ENCODE results near the gene GBP1.

Gene GBP1

GRCh38 chr1:89005286-89006151 is 59.5 kb downstream of the GBP1 start:
- DNase-seq: peak in 1 of 2 experiments; percentile 45

Measured in NCI-H446 (cell line).